ENCODE results near the gene FAM200C. TPM values are rescaled to one million over a fixed set of nuclear protein-coding genes. Genes with fewer than 3 reads are reported as not detected.

Gene FAM200C
- total RNA-seq, 1 donor from 2014 or later: 5.4 TPM

DNA sequence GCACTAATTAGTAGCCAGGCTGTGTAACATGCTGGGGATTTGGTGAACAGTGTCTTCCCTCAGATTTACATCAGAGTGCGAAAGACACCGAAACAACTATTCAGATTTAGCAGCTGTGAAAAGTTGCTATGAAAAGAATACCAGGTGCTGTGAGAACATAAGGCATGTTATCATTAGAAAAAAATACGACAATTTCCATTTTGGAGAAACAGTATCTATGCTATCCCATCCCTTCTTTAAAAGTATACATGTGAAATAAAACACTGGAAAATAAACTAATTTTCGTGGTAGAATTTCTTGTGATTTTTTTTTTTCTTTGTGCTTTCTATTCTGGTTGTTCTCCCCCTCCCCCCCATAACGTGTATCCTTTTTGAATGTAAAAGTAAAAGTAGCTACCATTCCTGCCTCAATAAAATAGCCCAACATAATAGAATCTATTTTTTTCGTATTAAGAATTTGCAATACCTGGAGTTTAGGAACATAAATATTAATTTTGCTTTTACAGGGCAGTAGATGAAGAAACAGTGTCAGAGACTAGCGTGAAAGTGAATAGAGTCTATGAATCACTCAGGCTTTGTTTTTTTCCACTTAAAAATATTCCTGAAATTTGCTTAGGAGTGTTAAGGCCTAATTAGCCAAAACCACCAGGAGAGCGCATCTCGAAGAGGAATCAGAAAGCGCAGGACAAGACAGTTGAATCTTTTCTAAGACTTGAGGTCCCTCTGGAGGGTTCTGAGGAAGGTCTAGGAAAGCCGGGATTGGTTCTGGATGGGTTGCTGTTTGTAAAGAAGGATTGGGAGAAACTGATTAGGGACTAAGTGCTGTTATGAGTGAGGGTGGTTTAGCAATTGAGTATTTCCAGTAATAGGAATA, 19.8 kb upstream of the FAM200C start:
- no peak for DNase-seq (ENCODE audit: low spot score)

DNA sequence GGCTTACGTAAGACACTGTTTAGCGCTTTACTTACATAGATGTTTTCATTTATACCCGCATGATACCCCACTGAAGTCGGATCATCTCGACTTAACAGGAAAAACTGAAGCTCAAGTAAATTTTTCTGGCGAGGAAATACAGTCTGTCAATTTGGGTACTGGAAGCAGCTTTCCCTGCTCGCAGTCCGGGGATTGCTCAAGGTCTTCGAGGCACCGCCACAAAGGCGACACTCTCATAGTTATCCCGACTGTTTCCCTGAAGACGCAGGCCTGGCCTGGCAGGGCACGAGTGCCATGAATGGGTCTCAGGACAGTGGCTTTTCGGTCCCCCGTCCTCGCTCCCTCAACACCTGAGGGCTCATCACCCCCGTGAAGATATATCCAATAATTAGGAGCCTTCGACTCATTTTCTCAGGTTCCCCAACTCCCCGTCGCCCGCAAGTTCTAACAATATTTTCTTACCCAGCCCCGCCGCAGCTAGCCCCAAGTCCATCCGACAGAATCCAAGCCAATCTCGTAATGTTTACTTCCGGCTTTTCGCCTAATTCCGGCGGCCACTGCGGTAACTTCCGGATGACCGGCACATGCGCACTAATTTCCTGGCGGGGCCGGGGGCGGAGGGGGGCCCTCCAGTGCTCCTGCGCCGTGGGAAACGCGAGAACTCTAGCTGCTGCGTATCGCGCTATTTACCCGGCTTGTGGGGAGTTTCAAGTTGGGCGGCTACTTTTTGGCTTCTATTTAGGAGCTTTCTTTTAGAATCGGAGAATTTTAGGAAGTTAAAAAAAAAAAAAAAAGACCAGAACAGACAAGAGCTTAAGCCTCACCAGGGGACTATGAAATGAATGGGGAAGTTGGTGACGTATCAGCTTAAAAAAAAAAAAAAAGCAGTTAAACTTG, 19.0 kb upstream of the FAM200C start, which contains the start of gene SLU7:
TSS of gene SLU7 (minus strand) at position 521 of the 897 bp plus-strand sequence. CDS start 3,787 bp downstream, outside the sequence.
- peak; percentile 95 for DNase-seq (ENCODE audit: low spot score)

DNA sequence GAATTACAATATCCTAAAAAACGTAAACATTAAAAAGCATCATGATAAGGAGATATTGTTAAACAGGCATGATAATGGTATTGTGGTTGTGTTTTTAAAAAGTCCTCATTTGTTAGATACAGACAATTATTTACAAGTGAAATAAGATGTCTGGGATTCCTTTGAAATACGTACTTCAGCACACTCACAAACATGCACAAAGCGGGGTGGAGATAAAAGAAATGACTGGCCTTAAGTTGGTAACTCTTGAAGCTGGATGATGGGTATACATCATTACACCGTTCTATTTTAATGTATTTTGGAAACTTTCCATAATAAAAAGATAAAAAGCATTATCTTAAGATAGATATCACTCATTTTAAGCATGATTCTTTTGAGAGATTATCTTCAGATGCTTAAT, 1.0 kb downstream of the FAM200C start:
- no peak for DNase-seq (ENCODE audit: low spot score)

DNA sequence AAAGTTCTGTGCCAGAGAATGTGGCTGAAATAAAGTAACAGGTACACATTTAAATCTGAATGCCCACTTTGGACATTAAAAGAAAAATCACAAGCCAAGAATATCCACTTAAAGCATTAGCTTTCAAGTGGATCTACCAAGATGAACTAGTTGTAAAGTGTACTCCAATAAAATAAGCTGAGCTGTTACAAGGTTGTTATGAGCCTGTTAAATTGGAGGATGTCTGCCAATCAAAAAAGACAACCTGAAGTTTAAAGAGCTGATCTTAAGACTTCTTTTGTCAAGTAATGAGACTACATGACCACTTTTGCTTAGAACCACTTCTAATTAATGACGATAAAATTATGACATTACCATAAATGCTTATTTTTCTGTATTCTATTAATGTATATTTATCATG, 2.4 kb downstream of the FAM200C start:
- DNase-seq (ENCODE audit: low spot score): no peak

DNA sequence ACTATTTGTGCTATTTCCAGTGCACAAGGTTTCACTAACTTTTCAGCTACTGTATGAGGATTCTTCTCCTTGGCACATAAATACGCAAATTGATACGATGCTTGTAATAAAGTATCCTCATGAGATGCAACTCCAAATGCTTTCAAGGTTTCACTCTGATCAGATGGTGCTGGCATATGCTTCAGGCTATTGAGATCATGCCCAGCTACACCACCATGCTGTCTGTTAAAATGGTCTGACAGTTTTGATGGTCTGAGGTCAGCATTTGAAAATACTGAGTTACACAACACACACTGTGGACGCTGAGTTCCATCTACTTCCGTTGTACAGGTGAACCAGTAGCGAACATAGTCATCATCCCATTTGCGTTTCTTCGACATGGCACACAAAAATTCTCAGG, 4.7 kb downstream of the FAM200C start:
- DNase-seq (ENCODE audit: low spot score): no peak

- DNase-seq (ENCODE audit: low spot score): no peak
These were observed 8.8 kb downstream of the FAM200C start for GRCh38 chr5:160390787-160391696.

DNA sequence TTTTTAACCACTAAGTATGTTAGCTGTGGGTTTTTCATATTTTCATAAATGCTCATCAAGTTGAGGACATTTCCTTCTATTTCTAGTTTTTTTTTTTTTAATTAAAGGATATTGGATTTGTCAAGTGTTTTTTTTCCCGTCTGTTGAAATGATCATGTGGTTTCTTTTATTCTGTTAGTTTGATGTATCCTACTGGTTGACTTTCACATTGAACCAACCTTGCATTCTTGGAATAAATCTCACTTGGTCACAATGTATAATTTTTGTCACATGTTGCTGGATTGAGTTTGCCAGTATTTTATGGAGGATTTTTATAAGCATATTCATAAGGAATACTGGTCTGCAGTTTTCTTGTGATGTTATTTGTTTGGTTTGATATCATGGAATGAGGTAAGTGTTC, 12.4 kb downstream of the FAM200C start:
- DNase-seq (ENCODE audit: low spot score): no peak

- DNase-seq (ENCODE audit: low spot score): no peak
These were observed 14.4 kb downstream of the FAM200C start for GRCh38 chr5:160385496-160385895.

GRCh38 chr5:160384681-160385080, 15.2 kb downstream of the FAM200C start:
- DNase-seq (ENCODE audit: low spot score): no peak

DNA sequence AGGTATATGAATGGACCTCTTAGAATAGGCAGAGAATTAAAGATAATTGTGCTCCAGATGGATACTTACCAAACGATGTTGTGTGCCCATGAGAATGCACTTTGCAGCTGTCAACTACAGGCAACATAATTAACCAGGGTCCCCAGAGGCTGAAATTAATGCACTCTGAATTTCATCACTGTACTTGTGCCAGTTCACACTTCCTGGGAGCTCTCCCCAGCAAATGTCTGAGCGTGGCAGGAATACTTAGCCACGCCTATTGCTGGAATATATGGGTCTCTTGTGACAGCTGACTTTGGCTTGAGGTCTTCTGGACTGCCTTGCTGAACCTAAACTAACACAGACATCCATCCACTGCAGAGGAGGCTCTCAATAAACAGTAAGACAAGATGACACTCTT, 17.5 kb downstream of the FAM200C start:
- DNase-seq (ENCODE audit: low spot score): no peak

DNA sequence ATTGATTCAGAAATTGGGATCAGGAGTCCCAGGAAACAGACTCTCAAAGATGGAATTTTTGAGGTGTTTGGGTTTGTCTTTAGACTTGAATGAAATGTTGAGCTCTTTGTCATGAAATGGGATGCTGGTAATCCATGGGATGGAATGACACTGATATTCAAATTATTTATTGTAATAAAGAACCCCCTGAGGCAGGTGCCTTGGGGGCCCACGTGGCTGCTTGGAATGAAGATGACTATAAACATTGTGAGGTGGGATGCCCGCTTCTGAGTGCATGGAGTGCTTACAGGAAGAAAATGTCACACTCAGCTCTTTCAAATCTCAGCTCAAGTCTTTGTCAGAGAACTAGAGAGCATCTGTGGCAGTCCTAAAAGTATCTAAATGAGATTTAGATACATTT, 19.8 kb downstream of the FAM200C start:
- no peak for DNase-seq (ENCODE audit: low spot score)

DNA sequence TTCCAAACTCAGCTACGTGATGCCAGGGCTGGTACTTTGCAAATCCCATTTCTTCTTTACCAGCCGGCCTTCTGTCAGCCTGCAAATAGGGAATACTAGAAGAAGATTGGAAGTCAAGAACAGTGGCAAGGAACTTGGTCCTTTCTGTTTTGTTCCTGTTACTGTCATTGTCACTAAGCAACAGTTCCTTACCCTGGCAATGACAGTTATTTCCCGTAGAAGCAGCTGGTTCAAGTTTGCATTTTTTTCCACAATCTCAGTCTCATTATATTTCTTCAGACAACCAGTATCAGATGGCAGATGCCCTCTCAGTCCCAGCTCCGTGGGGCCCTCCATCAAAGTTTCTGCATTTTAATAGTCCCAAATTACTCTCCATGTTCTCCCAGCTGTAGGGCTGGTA, 20.3 kb downstream of the FAM200C start:
- no peak for DNase-seq (ENCODE audit: low spot score)

- no peak for DNase-seq (ENCODE audit: low spot score)
These were observed 21.5 kb downstream of the FAM200C start for GRCh38 chr5:160378330-160378729.

DNA sequence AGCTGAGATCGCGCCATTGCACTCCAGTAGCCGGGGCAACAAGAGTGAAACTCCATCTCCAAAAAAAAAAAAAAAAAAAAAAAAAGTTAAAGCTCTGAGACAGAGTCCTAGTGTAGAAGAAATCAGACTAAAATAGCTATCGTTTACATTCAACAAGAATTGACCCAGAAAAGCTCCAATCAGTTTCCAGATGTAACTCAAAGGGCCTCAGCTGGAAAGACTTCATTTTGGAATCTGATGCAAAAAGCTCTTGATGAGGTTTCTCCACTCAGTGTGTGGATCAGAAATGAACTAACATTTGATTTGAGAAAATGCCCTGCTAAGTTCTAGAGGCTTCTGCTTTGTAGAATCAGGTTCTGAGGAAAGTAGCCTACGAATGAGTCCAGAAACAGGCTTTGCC, 22.2 kb downstream of the FAM200C start:
- DNase-seq (ENCODE audit: low spot score): no peak

DNA sequence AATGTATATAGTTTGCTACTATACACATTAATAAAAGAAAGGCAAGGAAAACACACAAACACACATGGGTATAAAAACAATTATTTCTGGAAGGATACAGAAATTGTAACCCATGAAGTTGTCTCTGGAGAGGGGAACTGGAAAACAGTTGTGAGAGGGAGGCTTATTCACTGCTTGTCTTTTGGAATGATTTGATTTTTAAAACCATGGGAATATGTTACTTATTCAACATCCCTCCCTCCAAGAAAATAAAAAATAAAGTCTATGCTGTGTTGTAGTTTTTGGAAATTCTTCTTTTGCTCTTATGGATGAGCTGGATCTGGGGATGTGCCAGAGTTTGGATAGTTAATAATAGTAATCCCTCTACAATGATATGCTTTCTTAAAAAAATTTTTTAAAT, 23.4 kb downstream of the FAM200C start:
- DNase-seq (ENCODE audit: low spot score): no peak

DNA sequence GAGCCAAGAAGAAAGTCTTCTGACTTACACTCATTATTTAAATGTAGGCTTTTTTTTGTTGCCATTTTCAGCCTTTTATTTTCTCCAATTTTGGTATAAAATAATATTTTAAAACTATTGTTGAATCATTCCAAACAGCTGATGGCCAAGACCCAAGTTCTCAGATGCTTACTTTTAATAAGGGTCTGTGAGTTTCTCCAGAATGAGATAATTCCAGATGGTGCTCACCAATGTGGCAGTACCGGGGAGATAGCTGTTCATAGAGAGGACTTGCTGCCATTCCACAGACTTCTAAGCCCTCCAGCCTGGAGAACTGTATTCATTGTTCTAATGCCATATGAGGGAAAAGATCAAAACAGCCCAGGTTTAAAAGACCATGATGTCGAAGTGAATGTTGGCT, 24.2 kb downstream of the FAM200C start:
- DNase-seq (ENCODE audit: low spot score): no peak

DNA sequence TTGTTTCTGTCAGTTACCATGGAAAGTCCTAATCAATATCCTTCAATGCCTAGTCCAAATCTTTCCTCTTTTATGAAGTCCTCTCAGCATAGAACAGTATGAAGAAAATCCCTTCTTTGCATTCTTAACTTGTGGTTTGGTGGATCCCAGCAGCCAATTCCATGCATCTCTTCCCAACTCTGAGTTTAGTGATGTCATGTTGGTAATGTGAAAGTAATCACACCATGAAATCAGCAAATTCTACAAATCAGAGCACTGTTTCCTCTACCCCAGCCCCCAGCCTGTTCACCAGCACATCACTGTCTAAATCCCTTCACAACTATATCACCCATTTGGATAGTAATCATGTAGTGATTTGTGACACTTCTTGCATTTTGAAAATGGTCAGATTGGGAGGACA, 24.7 kb downstream of the FAM200C start:
- no peak for DNase-seq (ENCODE audit: low spot score)

GRCh38 chr5:160371294-160371693, 28.6 kb downstream of the FAM200C start:
- DNase-seq (ENCODE audit: low spot score): no peak

DNA sequence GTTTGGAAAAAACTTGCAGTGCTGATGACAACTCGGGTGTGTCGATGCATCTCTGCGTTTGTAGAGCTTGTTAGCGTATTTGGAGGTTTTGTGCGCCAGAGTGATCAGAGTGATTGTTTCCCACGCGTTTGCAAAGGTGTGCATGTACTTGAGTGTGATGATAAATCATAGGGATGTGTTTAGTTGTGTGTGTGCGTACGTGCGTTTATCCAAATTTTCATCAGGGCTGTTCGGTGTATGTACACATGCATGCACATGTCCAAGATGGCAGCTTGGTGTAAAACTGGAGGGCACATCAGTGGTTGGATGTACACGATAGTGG, 29.2 kb downstream of the FAM200C start:
- DNase-seq (ENCODE audit: low spot score): no peak

DNA sequence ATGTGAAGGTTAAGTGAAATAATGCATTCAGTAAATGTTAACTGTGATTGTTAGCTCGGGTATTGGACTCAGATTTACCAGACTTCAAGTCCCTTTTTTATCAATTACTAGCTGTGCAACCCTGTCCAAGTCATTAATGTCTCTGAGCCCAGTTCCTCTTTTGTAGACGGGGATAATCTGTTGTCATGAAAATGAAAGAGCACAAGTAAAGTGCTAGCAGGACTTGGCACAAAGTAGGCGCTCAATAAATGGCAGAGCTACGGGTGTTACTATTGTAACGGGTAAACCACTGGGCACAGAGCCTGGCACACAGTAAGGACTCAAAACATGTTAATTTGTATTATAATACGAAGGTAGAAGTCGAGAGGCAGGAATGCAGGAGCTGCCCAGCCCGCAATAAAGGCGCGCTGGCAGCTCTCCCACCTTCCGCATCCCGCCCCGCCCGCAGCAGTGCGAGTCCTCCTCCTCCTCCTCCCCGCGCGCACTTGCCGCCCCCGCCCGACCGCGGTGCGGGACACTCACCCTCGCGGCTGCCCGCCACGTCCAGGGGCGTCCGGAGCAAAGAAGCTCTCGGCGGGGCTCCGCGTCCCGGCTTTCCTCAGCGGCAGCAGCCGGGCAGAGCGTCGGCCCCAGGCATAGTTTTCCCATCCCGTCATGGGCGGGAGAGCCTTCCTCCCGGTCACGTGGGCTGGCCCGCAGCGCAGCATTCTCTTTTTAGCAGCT, 29.7 kb downstream of the FAM200C start, which contains the start of gene C1QTNF2:
TSS of gene C1QTNF2 (minus strand) at position 637 of the 723 bp plus-strand sequence. CDS start 15,615 bp downstream, outside the sequence.
- DNase-seq (ENCODE audit: low spot score): peak; percentile 39

DNA sequence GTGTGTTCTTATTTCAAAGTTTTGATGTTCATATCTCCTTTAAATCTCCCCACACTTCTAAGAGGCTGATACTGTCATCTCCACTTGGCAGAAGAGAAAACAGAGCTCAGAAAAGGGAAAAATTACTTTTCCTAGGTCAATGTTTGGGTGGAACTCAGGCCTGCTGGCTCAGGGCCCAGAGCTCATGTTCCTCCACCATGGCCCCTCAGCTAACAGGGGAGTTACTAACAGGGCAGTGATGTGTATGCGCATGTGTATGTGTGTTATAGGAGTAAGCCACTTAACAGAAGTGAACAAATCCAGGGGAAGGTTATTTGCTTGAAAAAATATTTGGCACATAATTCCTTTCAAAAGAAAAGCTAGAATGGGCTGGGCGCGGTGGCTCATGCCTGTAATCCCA, 32.0 kb downstream of the FAM200C start:
- no peak for DNase-seq (ENCODE audit: low spot score)

Measured in mucosa of gallbladder (tissue), 1 donor.